Activated CD8-positive, alpha-beta T cell treated with anti-CD3 and anti-CD28 coated beads, Interleukin-2, amount 10 ng/mL, durations not matched to agents 7 days and 5 days (primary cell): ENCODE data around the gene PIK3CA. TPM values are rescaled to one million over a fixed set of nuclear protein-coding genes. Genes with fewer than 3 reads are reported as not detected.
"Not testable (repeated sequence)": the region's sequence is repeated elsewhere in the genome, so short reads cannot be mapped to it uniquely, and the experiment has no call there.

Experiments used
- ATAC-seq: fragments of 150-1000 bp; cut with Tn5 transposase; one replicate; pipeline ENCODE4 v1.10.0; 2021; ENCODE audit warnings: moderate library complexity
- CTCF ChIA-PET: fragments of 350-600 bp; sonication (Branson Sonifier 250); formaldehyde crosslinking; loops from one replicate; lab custom pipeline; 2021; ENCODE audit warnings: antibody characterized with exemption; lab: Charles Lee
- POLR2A ChIA-PET: fragments of 350-600 bp; sonication (Branson Sonifier 250); formaldehyde crosslinking; loops from one replicate; lab custom pipeline; 2021; ENCODE audit warnings: antibody characterized with exemption; lab: Charles Lee
- DNase-seq: peaks from one replicate; pipeline ENCODE4 v3.0.0-alpha.2; 2020
- H3K27ac Mint-ChIP-seq: one replicate; pipeline ENCODE4 v1.8.0; 2021; ENCODE audit warnings: mild to moderate bottlenecking, mixed read lengths
- H3K27me3 Mint-ChIP-seq: one replicate; pipeline ENCODE4 v1.8.0; 2021; ENCODE audit warnings: low read depth, mixed read lengths
- H3K36me3 Mint-ChIP-seq: one replicate; pipeline ENCODE4 v1.8.0; 2021; ENCODE audit warnings: low read depth, mixed read lengths
- H3K4me1 Mint-ChIP-seq: one replicate; pipeline ENCODE4 v1.8.0; 2021; ENCODE audit warnings: low read depth, mixed read lengths
- H3K4me3 Mint-ChIP-seq: one replicate; pipeline ENCODE4 v1.8.0; 2021; ENCODE audit warnings: mild to moderate bottlenecking, mixed read lengths
- H3K9me3 Mint-ChIP-seq: one replicate; pipeline ENCODE4 v1.8.0; 2022; ENCODE audit warnings: mixed read lengths; ENCODE audit not compliant: insufficient read depth
- total RNA-seq, 2 experiments: library from RNA; stranded (reverse); gene quantifications; one replicate each; pipeline ENCODE4 v1.2.3, GENCODE V29; 2021

Gene PIK3CA
- total RNA-seq, 2 experiments from 2014 or later: 22.3 to 23.9 TPM

GRCh38 chr3:179215550-179215949, 67.4 kb downstream of the PIK3CA start:
- H3K4me1 Mint-ChIP-seq, H3K9me3 Mint-ChIP-seq, DNase-seq, CTCF ChIA-PET, H3K36me3 Mint-ChIP-seq, H3K27me3 Mint-ChIP-seq, ATAC-seq, H3K27ac Mint-ChIP-seq, POLR2A ChIA-PET, H3K4me3 Mint-ChIP-seq: not testable (repeated sequence)

GRCh38 chr3:179218213-179218612, 70.1 kb downstream of the PIK3CA start:
- DNase-seq, CTCF ChIA-PET, POLR2A ChIA-PET, H3K4me1 Mint-ChIP-seq, H3K9me3 Mint-ChIP-seq, H3K27ac Mint-ChIP-seq, H3K36me3 Mint-ChIP-seq, H3K4me3 Mint-ChIP-seq, ATAC-seq, H3K27me3 Mint-ChIP-seq: not testable (repeated sequence)

- H3K4me3 Mint-ChIP-seq: no peak overlapping the region
- no peak overlapping the region for H3K27ac Mint-ChIP-seq
- DNase-seq (no peak), ATAC-seq (no peak)
- H3K36me3 Mint-ChIP-seq: peaks cover 27% of the 10 kb centered on the region
- POLR2A ChIA-PET: no interaction called here
- no peaks in the 10 kb centered on the region for H3K4me1 Mint-ChIP-seq
- CTCF ChIA-PET: no interaction called here
- H3K9me3 Mint-ChIP-seq: no peaks in the 10 kb centered on the region
- no peaks in the 10 kb centered on the region for H3K27me3 Mint-ChIP-seq
These were observed 75.4 kb downstream of the PIK3CA start for GRCh38 chr3:179223548-179223947.

- Mint-ChIP-seq H3K4me3 (no peak overlapping the region), H3K27ac (no peak overlapping the region), H3K36me3 (peaks cover 27% of the 10 kb centered on the region), H3K27me3 (no peaks in the 10 kb centered on the region), H3K4me1 (no peaks in the 10 kb centered on the region), H3K9me3 (no peaks in the 10 kb centered on the region)
- no peak for DNase-seq
- ATAC-seq: no peak
- CTCF ChIA-PET: interaction anchor here (0.6 kb wide), 1 partner anchor 9 kb away, joined by 3 read pairs; no protein-coding TSS in a partner anchor
- POLR2A ChIA-PET: no interaction called here
These were observed 76.4 kb downstream of the PIK3CA start for GRCh38 chr3:179224584-179224983.

GRCh38 chr3:179227349-179227748, 79.2 kb downstream of the PIK3CA start:
- no peaks in the 10 kb centered on the region for H3K9me3 Mint-ChIP-seq
- POLR2A ChIA-PET: no interaction called here
- H3K27me3 Mint-ChIP-seq: no peaks in the 10 kb centered on the region
- H3K27ac Mint-ChIP-seq: no peak overlapping the region
- H3K36me3 Mint-ChIP-seq: peaks cover 43% of the 10 kb centered on the region
- no peak overlapping the region for H3K4me3 Mint-ChIP-seq
- CTCF ChIA-PET: no interaction called here
- DNase-seq (no peak), ATAC-seq (no peak)
- H3K4me1 Mint-ChIP-seq: no peaks in the 10 kb centered on the region

- Mint-ChIP-seq H3K4me3 (no peak overlapping the region), H3K4me1 (no peaks in the 10 kb centered on the region), H3K27ac (no peak overlapping the region), H3K27me3 (no peaks in the 10 kb centered on the region), H3K9me3 (no peaks in the 10 kb centered on the region), H3K36me3 (peaks cover 43% of the 10 kb centered on the region)
- no peak for DNase-seq
- CTCF ChIA-PET: no interaction called here
- ATAC-seq: no peak
- POLR2A ChIA-PET: no interaction called here
These were observed 81.0 kb downstream of the PIK3CA start for GRCh38 chr3:179229177-179229576.

GRCh38 chr3:179233043-179233442, 84.9 kb downstream of the PIK3CA start:
- ATAC-seq (no peak), DNase-seq (no peak)
- no peaks in the 10 kb centered on the region for H3K27me3 Mint-ChIP-seq
- POLR2A ChIA-PET: no interaction called here
- no peak overlapping the region for H3K4me3 Mint-ChIP-seq
- CTCF ChIA-PET: interaction anchor here (1.0 to 1.8 kb wide), 3 partner anchors 15 to 217 kb away, joined by 3 to 5 read pairs (median 3); no protein-coding TSS in a partner anchor
- peaks cover 5% of the 10 kb centered on the region for H3K4me1 Mint-ChIP-seq
- peaks cover 32% of the 10 kb centered on the region for H3K36me3 Mint-ChIP-seq
- no peak overlapping the region for H3K27ac Mint-ChIP-seq
- H3K9me3 Mint-ChIP-seq: no peaks in the 10 kb centered on the region

GRCh38 chr3:179234199-179234598, 86.0 kb downstream of the PIK3CA start:
- H3K27ac Mint-ChIP-seq: no peak overlapping the region
- no peaks in the 10 kb centered on the region for H3K27me3 Mint-ChIP-seq
- no peaks in the 10 kb centered on the region for H3K9me3 Mint-ChIP-seq
- H3K4me3 Mint-ChIP-seq: no peak overlapping the region
- ATAC-seq: no peak
- POLR2A ChIA-PET: no interaction called here
- no peak for DNase-seq
- H3K4me1 Mint-ChIP-seq: peaks cover 5% of the 10 kb centered on the region
- CTCF ChIA-PET: interaction anchor here (1.0 to 1.4 kb wide), 3 partner anchors 10 to 218 kb away, joined by 3 read pairs; no protein-coding TSS in a partner anchor
- H3K36me3 Mint-ChIP-seq: peaks cover 32% of the 10 kb centered on the region

- no peak overlapping the region for H3K4me3 Mint-ChIP-seq
- ChIA-PET POLR2A (interaction anchor here (0.6 kb wide), 1 partner anchor 87 kb away, joined by 3 read pairs; no protein-coding TSS in a partner anchor), CTCF (interaction anchor here (0.8 kb wide), 1 partner anchor 221 kb away, joined by 3 read pairs; no protein-coding TSS in a partner anchor)
- H3K27me3 Mint-ChIP-seq: no peaks in the 10 kb centered on the region
- DNase-seq (no peak), ATAC-seq (peak; percentile 80)
- peaks cover 5% of the 10 kb centered on the region for H3K4me1 Mint-ChIP-seq
- H3K27ac Mint-ChIP-seq: no peak overlapping the region
- peaks cover 19% of the 10 kb centered on the region for H3K36me3 Mint-ChIP-seq
- H3K9me3 Mint-ChIP-seq: no peaks in the 10 kb centered on the region
These were observed 88.6 kb downstream of the PIK3CA start for GRCh38 chr3:179236669-179237301.

- H3K4me3 Mint-ChIP-seq, H3K27me3 Mint-ChIP-seq, H3K27ac Mint-ChIP-seq, ATAC-seq, POLR2A ChIA-PET, DNase-seq, H3K36me3 Mint-ChIP-seq, H3K4me1 Mint-ChIP-seq, H3K9me3 Mint-ChIP-seq, CTCF ChIA-PET: not testable (repeated sequence)
These were observed 92.1 kb downstream of the PIK3CA start for GRCh38 chr3:179240299-179240698.

- H3K4me3 Mint-ChIP-seq, H3K36me3 Mint-ChIP-seq, POLR2A ChIA-PET, CTCF ChIA-PET, ATAC-seq, H3K27me3 Mint-ChIP-seq, H3K4me1 Mint-ChIP-seq, H3K9me3 Mint-ChIP-seq, DNase-seq, H3K27ac Mint-ChIP-seq: not testable (repeated sequence)
These were observed 94.7 kb downstream of the PIK3CA start for GRCh38 chr3:179242859-179243258.

GRCh38 chr3:179244878-179245277, 96.7 kb downstream of the PIK3CA start:
- H3K9me3 Mint-ChIP-seq: no peaks in the 10 kb centered on the region
- no peaks in the 10 kb centered on the region for H3K4me1 Mint-ChIP-seq
- no peak overlapping the region for H3K27ac Mint-ChIP-seq
- no peaks in the 10 kb centered on the region for H3K27me3 Mint-ChIP-seq
- ChIA-PET POLR2A (no interaction called here), CTCF (no interaction called here)
- ATAC-seq (no peak), DNase-seq (no peak)
- peaks cover 3% of the 10 kb centered on the region for H3K36me3 Mint-ChIP-seq
- no peak overlapping the region for H3K4me3 Mint-ChIP-seq
